Tibial artery (tissue), 4 donors: Measurements from ENCODE around the gene SCN4B.

Source experiments
- DNase-seq, 2 donors: peaks; one replicate each; pipeline ENCODE4 v3.0.0-alpha.2; 2019
- H3K27ac ChIP-seq, 2 donors: fragments of 200-600 bp; sonication (generic) in 1 of 2; 1 replicate in 1 of 2; 2 replicates in 1 of 2; pipeline ENCODE4 v1.5.1; 2018 to 2019; ENCODE audit warnings: mild to moderate bottlenecking in 1 of 2
- H3K27me3 ChIP-seq, 2 donors: fragments of 200-600 bp; sonication (generic) in 1 of 2; one replicate each; pipeline versions ENCODE4 v1.5.1 to v1.6.0; 2016 to 2019
- H3K36me3 ChIP-seq, 3 donors: fragments of 200-600 bp; sonication (generic) in 2 of 3; one replicate each; pipeline ENCODE4 v1.5.1; 2016 to 2019; ENCODE audit warnings: mild to moderate bottlenecking in 2 of 3
- H3K4me1 ChIP-seq, 4 donors: fragments of 200-600 bp; sonication (generic) in 2 of 4; 1 replicate in 3 of 4; 2 replicates in 1 of 4; pipeline ENCODE4 v1.5.1; 2016 to 2019
- H3K4me3 ChIP-seq, 2 donors: fragments of 200-600 bp; sonication (generic) in 1 of 2; 1 replicate in 1 of 2; 2 replicates in 1 of 2; pipeline ENCODE4 v1.5.1; 2018 to 2019; ENCODE audit warnings: mild to moderate bottlenecking in 2 of 2
- H3K9me3 ChIP-seq, 3 donors: fragments of 200-600 bp; sonication (generic) in 1 of 3; one replicate each; pipeline ENCODE4 v1.5.1; 2016 to 2019
- intact Hi-C: fragments of 100-400 bp; cut with DNase I; formaldehyde crosslinking; loops from one replicate; pipeline ENCODE4 v1.15.0; 2023; ENCODE audit warnings: low total_unique reads
- TF ChIP-seq, protein P1 (sequence below), 2 experiments: fragments of 200-600 bp in 1 of 2; fragments of 450-650 bp in 1 of 2; IDR thresholded peaks; one replicate each; pipeline ENCODE4 v1.5.1; 2017 to 2019; ENCODE audit warnings: antibody characterized with exemption in 2 of 2, mild to moderate bottlenecking in 1 of 2, moderate library complexity in 1 of 2

SCN4B gene

DNA sequence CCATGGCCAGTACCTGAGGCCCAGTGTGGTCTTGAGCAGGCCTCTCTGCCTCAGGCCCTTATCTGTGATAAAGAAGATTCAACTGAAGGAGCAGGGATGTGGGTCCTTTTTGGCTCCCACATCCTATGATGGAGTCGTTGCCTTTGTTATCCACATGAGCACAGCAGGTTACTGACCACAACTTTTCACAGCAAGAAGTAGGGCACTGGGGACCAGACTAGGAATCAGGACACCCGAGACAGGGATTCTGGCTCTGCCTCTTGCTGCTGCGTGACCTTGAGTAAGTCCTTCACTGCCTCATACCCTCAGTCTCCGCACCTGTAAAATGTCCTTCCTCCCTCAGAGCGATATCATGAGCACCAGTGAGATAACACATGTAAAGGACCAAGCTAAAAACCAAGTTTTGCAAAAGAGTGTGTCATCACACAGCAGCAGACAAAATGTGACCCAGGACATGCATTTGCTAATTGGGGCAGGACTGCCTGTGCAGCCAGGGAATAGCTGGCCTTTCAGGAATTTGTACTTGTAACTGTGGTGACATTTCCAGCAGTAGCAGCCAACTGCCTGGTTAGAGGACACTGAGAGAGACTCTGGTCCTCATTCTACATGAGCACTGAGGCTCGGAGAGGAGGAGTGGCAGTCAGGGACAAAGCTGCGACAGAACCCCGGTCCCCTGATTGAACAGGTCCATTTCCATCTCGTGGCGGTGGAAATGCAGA, 52.6 kb downstream of the SCN4B start:
- Histone ChIP-seq H3K9me3 (no peaks in the 10 kb centered on the region), H3K36me3 (no peaks in the 10 kb centered on the region), H3K27me3 (peaks cover 0 to 11% of the 10 kb centered on the region in 2 donors), H3K4me1 (no peaks in the 10 kb centered on the region), H3K4me3 (no peak overlapping the region), H3K27ac (no peak overlapping the region)
- peak in 1 of 2 donors; percentile 29 for DNase-seq
- intact Hi-C loops, result no loop called here
- TF ChIP-seq, protein P1, sequence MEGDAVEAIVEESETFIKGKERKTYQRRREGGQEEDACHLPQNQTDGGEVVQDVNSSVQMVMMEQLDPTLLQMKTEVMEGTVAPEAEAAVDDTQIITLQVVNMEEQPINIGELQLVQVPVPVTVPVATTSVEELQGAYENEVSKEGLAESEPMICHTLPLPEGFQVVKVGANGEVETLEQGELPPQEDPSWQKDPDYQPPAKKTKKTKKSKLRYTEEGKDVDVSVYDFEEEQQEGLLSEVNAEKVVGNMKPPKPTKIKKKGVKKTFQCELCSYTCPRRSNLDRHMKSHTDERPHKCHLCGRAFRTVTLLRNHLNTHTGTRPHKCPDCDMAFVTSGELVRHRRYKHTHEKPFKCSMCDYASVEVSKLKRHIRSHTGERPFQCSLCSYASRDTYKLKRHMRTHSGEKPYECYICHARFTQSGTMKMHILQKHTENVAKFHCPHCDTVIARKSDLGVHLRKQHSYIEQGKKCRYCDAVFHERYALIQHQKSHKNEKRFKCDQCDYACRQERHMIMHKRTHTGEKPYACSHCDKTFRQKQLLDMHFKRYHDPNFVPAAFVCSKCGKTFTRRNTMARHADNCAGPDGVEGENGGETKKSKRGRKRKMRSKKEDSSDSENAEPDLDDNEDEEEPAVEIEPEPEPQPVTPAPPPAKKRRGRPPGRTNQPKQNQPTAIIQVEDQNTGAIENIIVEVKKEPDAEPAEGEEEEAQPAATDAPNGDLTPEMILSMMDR (IDR thresholded peaks at IDR 0.05), result no peak

DNA sequence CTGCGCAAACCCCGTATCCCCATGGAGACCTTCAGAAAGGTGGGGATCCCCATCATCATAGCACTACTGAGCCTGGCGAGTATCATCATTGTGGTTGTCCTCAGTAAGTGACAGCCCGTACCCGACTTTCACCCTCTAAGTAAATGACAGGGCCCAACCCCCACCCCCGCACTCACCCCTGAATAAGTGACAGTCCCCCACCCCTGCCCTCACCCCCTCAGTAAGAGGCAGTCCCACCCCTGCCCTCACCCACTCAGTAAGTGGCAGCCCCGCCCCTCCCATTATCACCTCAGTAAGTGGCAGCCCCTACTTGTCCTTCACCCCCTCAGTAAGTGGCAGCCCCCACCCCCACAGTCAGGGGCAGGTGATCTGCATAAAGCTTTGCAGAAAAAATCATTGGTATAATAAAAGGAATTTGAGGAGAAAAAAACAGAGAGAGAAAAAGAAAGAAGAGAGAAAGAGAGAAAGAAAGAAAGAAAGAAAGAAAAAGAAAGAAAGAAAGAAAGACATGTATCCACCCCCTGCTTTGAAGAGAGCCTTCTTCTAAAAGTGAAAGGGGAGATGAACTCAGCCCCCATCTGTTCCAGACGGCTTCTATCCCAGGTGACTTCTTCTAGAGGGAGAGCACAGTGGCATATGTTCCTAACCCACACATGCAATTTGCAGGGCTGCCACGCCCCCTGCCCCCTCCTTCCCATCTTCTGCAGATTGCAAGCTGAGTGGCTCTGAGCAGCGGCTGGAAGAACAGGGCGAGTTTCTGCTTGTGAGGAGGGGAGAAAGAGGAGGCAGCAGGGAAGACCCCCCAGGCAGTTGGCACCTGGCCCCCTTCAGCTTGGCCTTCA, 53.4 kb downstream of the SCN4B start:
- Histone ChIP-seq H3K27me3 (peaks cover 0 to 7% of the 10 kb centered on the region in 2 donors), H3K4me1 (no peaks in the 10 kb centered on the region), H3K36me3 (no peaks in the 10 kb centered on the region), H3K9me3 (no peaks in the 10 kb centered on the region), H3K27ac (no peak overlapping the region), H3K4me3 (no peak overlapping the region)
- intact Hi-C loops, result no loop called here
- TF ChIP-seq, protein P1 (IDR thresholded peaks at IDR 0.05), result no peak
- peak in 1 of 2 donors; percentile 19 for DNase-seq

DNA sequence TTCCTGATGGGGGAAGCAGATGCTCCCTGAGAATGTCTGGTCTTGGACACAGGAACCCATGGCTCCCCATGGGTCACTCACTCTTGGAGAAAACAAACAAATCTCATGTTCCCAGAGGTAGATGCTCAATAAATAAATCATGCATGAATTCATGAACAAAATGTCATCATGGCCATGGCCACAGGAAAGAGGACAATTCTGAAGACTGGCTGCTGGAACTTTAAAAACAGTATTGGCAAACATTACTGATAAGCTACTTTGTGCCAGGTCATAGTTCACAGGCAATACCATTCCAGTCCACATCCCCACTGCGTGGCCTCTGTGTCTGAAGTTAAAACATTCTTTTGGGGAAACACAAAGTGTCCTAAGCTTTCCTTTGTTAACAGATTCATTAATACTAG, 56.7 kb downstream of the SCN4B start:
- Histone ChIP-seq H3K4me3 (no peak overlapping the region), H3K4me1 (no peaks in the 10 kb centered on the region), H3K27me3 (peaks cover 0 to 12% of the 10 kb centered on the region in 2 donors), H3K9me3 (no peaks in the 10 kb centered on the region), H3K27ac (no peak overlapping the region), H3K36me3 (no peaks in the 10 kb centered on the region)
- intact Hi-C loops, result no loop called here
- DNase-seq, result no peak
- TF ChIP-seq, protein P1 (IDR thresholded peaks at IDR 0.05), result no peak

DNA sequence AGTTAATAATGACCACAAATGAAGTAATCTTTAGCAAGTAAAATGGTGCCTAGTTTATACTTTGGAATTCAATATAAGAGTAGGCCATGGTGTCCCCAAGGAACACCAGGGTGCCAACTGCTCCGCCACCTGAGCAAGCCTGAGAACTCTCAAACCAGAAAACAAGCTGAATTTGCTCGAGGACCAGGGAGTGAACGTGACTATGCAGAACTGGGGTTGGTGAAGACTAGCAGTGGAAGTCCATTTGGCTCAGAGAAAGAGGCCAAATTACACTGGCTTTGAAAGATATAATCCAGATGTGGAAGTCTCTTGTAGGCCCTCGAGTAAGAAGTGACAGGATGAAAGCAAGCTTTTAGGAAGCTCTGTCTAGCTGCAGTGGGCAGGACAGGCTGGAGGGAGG, 57.1 kb downstream of the SCN4B start:
- Histone ChIP-seq H3K9me3 (no peaks in the 10 kb centered on the region), H3K27me3 (peaks cover 0 to 13% of the 10 kb centered on the region in 2 donors), H3K36me3 (no peaks in the 10 kb centered on the region), H3K4me1 (no peaks in the 10 kb centered on the region), H3K27ac (no peak overlapping the region), H3K4me3 (no peak overlapping the region)
- TF ChIP-seq, protein P1 (IDR thresholded peaks at IDR 0.05), result no peak
- DNase-seq, result no peak
- intact Hi-C loops, result no loop called here

DNA sequence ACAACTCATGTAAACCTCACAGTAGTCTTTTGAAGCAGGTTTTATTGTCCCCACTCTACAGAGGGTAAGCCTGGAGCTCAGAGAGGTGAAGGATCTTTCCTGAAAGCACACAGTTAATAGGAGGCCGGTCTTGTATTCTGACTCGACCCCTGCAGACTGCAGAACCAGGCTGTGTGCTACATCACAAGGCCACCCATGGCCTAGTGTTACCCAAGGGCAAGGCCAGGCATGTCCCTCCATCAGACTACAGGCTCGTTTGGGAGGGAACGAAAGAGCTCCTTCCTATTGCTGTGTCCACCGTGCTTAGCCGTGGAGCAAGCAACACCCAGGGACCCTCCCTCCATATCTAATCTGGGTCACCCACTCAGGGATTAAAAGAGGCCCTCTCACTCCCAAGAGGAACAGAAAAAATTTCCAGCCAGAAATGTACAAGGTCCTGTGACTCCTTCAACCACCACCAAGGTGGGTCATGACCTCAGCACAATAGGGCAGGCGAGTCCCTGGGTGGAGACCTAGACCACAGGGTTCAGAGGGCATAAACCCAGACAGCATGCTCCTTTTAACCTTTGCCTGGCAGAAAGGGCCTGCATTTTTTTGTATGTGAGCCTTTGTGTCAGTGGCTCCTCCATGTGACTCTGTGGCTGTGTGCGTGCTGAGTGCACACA, 59.6 kb downstream of the SCN4B start:
- no peak overlapping the region for H3K4me3 ChIP-seq
- H3K9me3 ChIP-seq, result no peaks in the 10 kb centered on the region
- no peak for DNase-seq
- TF ChIP-seq, protein P1 (IDR thresholded peaks at IDR 0.05), result no peak
- no peaks in the 10 kb centered on the region for H3K4me1 ChIP-seq
- no peaks in the 10 kb centered on the region for H3K36me3 ChIP-seq
- no peak overlapping the region for H3K27ac ChIP-seq
- H3K27me3 ChIP-seq, result peaks cover 0 to 9% of the 10 kb centered on the region in 2 donors
- intact Hi-C loops, result no loop called here
